ENCODE data around the gene MYLK3.
A peak's percentile ranks its signal among the peaks of the same experiment; 100 is the strongest.
"Not testable (repeated sequence)": the region's sequence is repeated elsewhere in the genome, so short reads cannot be mapped to it uniquely, and the experiment has no call there.

Gene MYLK3

GRCh38 chr16:46687486-46687885, 60.7 kb downstream of the MYLK3 start:
- DNase-seq (ENCODE audit: low read depth): no peak
- H3K4me3 ChIP-seq (ENCODE audit: low read depth, low read length): peak overlapping the region; percentile 84
- TF ChIP-seq CTCF (IDR thresholded peaks at IDR 0.05; ENCODE audit: low read depth, low read length, missing control alignments): no peak

- H3K4me3 ChIP-seq (ENCODE audit: low read depth, low read length): no peak overlapping the region; the same call in 1 of the 2 replicates
- no peak for TF ChIP-seq CTCF (IDR thresholded peaks at IDR 0.05; ENCODE audit: low read depth, low read length, missing control alignments)
- DNase-seq (ENCODE audit: low read depth): no peak
Observed at GRCh38 chr16:46686815-46687473, 61.2 kb downstream of the MYLK3 start.

GRCh38 chr16:46681867-46682266, 66.3 kb downstream of the MYLK3 start:
- H3K4me3 ChIP-seq (ENCODE audit: low read depth, low read length); DNase-seq (ENCODE audit: low read depth): not testable (repeated sequence)

- H3K4me3 ChIP-seq (ENCODE audit: low read depth, low read length): not testable (repeated sequence)
Observed at GRCh38 chr16:46677943-46678342, 70.2 kb downstream of the MYLK3 start.

GRCh38 chr16:46673320-46674013, 74.7 kb downstream of the MYLK3 start:
- H3K4me3 ChIP-seq (ENCODE audit: low read depth, low read length): no peak overlapping the region
- DNase-seq (ENCODE audit: low read depth): no peak
- peak; percentile 98 for TF ChIP-seq CTCF (IDR thresholded peaks at IDR 0.05; ENCODE audit: low read depth, low read length, missing control alignments)

More at GRCh38 chr16:46677943-46678342, 70.2 kb downstream of the MYLK3 start:
- DNase-seq (ENCODE audit: low read depth): not testable (repeated sequence)

GRCh38 chr16:46662123-46662522, 86.0 kb downstream of the MYLK3 start:
- TF ChIP-seq CTCF (IDR thresholded peaks at IDR 0.05; ENCODE audit: low read depth, low read length, missing control alignments): no peak
- no peak overlapping the region for H3K4me3 ChIP-seq (ENCODE audit: low read depth, low read length)
- no peak for DNase-seq (ENCODE audit: low read depth)

GRCh38 chr16:46658925-46659324, 89.2 kb downstream of the MYLK3 start:
- no peak overlapping the region for H3K4me3 ChIP-seq (ENCODE audit: low read depth, low read length)
- DNase-seq (ENCODE audit: low read depth): peak; percentile 79
- no peak for TF ChIP-seq CTCF (IDR thresholded peaks at IDR 0.05; ENCODE audit: low read depth, low read length, missing control alignments)

All from GM12864 (cell line).